MG63 (cell line): ENCODE results near the gene NEO1. TPM values are rescaled to one million over a fixed set of nuclear protein-coding genes. Genes with fewer than 3 reads are reported as not detected.
A peak's percentile ranks its signal among the peaks of the same experiment; 100 is the strongest.

Source experiments
- DNase-seq: peaks from one replicate; pipeline ENCODE4 v3.0.0-alpha.2; 2020
- H3K27me3 ChIP-seq: fragments of 250-450 bp; sonication (Bioruptor Pico); 2 replicates; pipeline ENCODE4 v1.5.1; 2020; ENCODE audit warnings: mild to moderate bottlenecking, moderate library complexity
- H3K36me3 ChIP-seq: fragments of 250-450 bp; sonication (Bioruptor Pico); 2 replicates; pipeline ENCODE4 v1.5.1; 2020; ENCODE audit warnings: mild to moderate bottlenecking, moderate library complexity
- H3K4me3 ChIP-seq: fragments of 250-450 bp; sonication (Bioruptor Pico); 2 replicates; pipeline ENCODE4 v1.5.1; 2020; ENCODE audit warnings: mild to moderate bottlenecking, moderate library complexity
- H3K9me3 ChIP-seq: fragments of 250-450 bp; sonication (Bioruptor Pico); 2 replicates; pipeline ENCODE4 v1.5.1; 2020; ENCODE audit warnings: mild to moderate bottlenecking, moderate library complexity
- total RNA-seq: library from RNA; depleted of rRNA; stranded (reverse); fragments of >200 nt; shearing (Covaris generic); gene quantifications from 2 replicates; pipeline ENCODE4 v1.2.3, GENCODE V29; 2014; ENCODE audit warnings: low replicate concordance

The NEO1 gene
- total RNA-seq, 1 experiment from 2014 or later = 2.2 TPM

- no peak for DNase-seq
- H3K27me3 ChIP-seq = peaks cover 7% of the 10 kb centered on the region; the same call in 1 of the 2 replicates
- no peak overlapping the region for H3K4me3 ChIP-seq
- H3K36me3 ChIP-seq = no peaks in the 10 kb centered on the region
- H3K9me3 ChIP-seq = no peaks in the 10 kb centered on the region
These were observed 52.8 kb downstream of the NEO1 start for GRCh38 chr15:73105064-73105463.

- Histone ChIP-seq H3K4me3 (no peak overlapping the region), H3K27me3 (peaks cover 9% of the 10 kb centered on the region; the same call in 1 of the 2 replicates), H3K36me3 (no peaks in the 10 kb centered on the region), H3K9me3 (no peaks in the 10 kb centered on the region)
- no peak for DNase-seq
These were observed 56.4 kb downstream of the NEO1 start for GRCh38 chr15:73108676-73109075.

- DNase-seq = no peak
- H3K4me3 ChIP-seq = no peak overlapping the region
These were observed 57.5 kb downstream of the NEO1 start for GRCh38 chr15:73109765-73110164.

GRCh38 chr15:73110201-73110600 lies 57.9 kb downstream of the NEO1 start:
- Histone ChIP-seq H3K9me3 (no peaks in the 10 kb centered on the region), H3K4me3 (no peak overlapping the region), H3K36me3 (no peaks in the 10 kb centered on the region), H3K27me3 (peaks cover 14% of the 10 kb centered on the region; the same call in 1 of the 2 replicates)
- no peak for DNase-seq

More at GRCh38 chr15:73109765-73110164, 57.5 kb downstream of the NEO1 start:
- H3K9me3 ChIP-seq = no peaks in the 10 kb centered on the region
- H3K27me3 ChIP-seq = peaks cover 14% of the 10 kb centered on the region; the same call in 1 of the 2 replicates
- no peaks in the 10 kb centered on the region for H3K36me3 ChIP-seq

- no peak for DNase-seq
- no peak overlapping the region for H3K4me3 ChIP-seq
These were observed 61.8 kb downstream of the NEO1 start for GRCh38 chr15:73114064-73114463.

GRCh38 chr15:73116164-73116563 lies 63.9 kb downstream of the NEO1 start:
- no peaks in the 10 kb centered on the region for H3K9me3 ChIP-seq
- H3K27me3 ChIP-seq = peaks cover 6% of the 10 kb centered on the region
- no peaks in the 10 kb centered on the region for H3K36me3 ChIP-seq
- DNase-seq = no peak
- no peak overlapping the region for H3K4me3 ChIP-seq

More at GRCh38 chr15:73114064-73114463, 61.8 kb downstream of the NEO1 start:
- peaks cover 11% of the 10 kb centered on the region for H3K27me3 ChIP-seq
- no peaks in the 10 kb centered on the region for H3K9me3 ChIP-seq
- no peaks in the 10 kb centered on the region for H3K36me3 ChIP-seq

- no peak overlapping the region for H3K4me3 ChIP-seq
- DNase-seq = no peak
- H3K27me3 ChIP-seq = peaks cover 6% of the 10 kb centered on the region
- no peaks in the 10 kb centered on the region for H3K36me3 ChIP-seq
- no peaks in the 10 kb centered on the region for H3K9me3 ChIP-seq
These were observed 65.8 kb downstream of the NEO1 start for GRCh38 chr15:73118055-73118454.

- Histone ChIP-seq H3K36me3 (no peaks in the 10 kb centered on the region), H3K27me3 (no peaks in the 10 kb centered on the region; the same call in none of the 2 replicates)
These were observed 67.2 kb downstream of the NEO1 start for GRCh38 chr15:73119478-73119877.

GRCh38 chr15:73120269-73120668 lies 68.0 kb downstream of the NEO1 start:
- Histone ChIP-seq H3K27me3 (no peaks in the 10 kb centered on the region; the same call in 1 of the 2 replicates), H3K9me3 (no peaks in the 10 kb centered on the region), H3K36me3 (no peaks in the 10 kb centered on the region), H3K4me3 (no peak overlapping the region)
- no peak for DNase-seq

More at GRCh38 chr15:73119478-73119877, 67.2 kb downstream of the NEO1 start:
- DNase-seq = no peak
- Histone ChIP-seq H3K4me3 (no peak overlapping the region), H3K9me3 (no peaks in the 10 kb centered on the region)

GRCh38 chr15:73125219-73125618 lies 73.0 kb downstream of the NEO1 start:
- Histone ChIP-seq H3K9me3 (no peaks in the 10 kb centered on the region), H3K36me3 (no peaks in the 10 kb centered on the region), H3K4me3 (no peak overlapping the region), H3K27me3 (no peaks in the 10 kb centered on the region)
- no peak for DNase-seq

GRCh38 chr15:73127302-73127936 lies 75.2 kb downstream of the NEO1 start:
- no peaks in the 10 kb centered on the region for H3K9me3 ChIP-seq
- no peak overlapping the region for H3K4me3 ChIP-seq
- no peaks in the 10 kb centered on the region for H3K36me3 ChIP-seq
- DNase-seq = peak; percentile 9
- H3K27me3 ChIP-seq = no peaks in the 10 kb centered on the region

GRCh38 chr15:73130830-73131229 lies 78.6 kb downstream of the NEO1 start:
- no peak for DNase-seq
- H3K9me3 ChIP-seq = no peaks in the 10 kb centered on the region
- no peaks in the 10 kb centered on the region; the same call in 1 of the 2 replicates for H3K27me3 ChIP-seq
- H3K36me3 ChIP-seq = no peaks in the 10 kb centered on the region
- H3K4me3 ChIP-seq = no peak overlapping the region

GRCh38 chr15:73134196-73134595 lies 81.9 kb downstream of the NEO1 start:
- no peak for DNase-seq
- no peaks in the 10 kb centered on the region for H3K9me3 ChIP-seq
- H3K4me3 ChIP-seq = no peak overlapping the region
- no peaks in the 10 kb centered on the region; the same call in 1 of the 2 replicates for H3K27me3 ChIP-seq
- no peaks in the 10 kb centered on the region for H3K36me3 ChIP-seq

GRCh38 chr15:73139041-73139743 lies 86.9 kb downstream of the NEO1 start:
- DNase-seq = no peak
- no peaks in the 10 kb centered on the region for H3K27me3 ChIP-seq
- no peaks in the 10 kb centered on the region for H3K36me3 ChIP-seq
- H3K9me3 ChIP-seq = no peaks in the 10 kb centered on the region
- no peak overlapping the region for H3K4me3 ChIP-seq

GRCh38 chr15:73139744-73140553 lies 87.7 kb downstream of the NEO1 start:
- DNase-seq = no peak
- H3K36me3 ChIP-seq = no peaks in the 10 kb centered on the region

GRCh38 chr15:73141216-73141900 lies 89.1 kb downstream of the NEO1 start:
- Histone ChIP-seq H3K36me3 (no peaks in the 10 kb centered on the region), H3K27me3 (no peaks in the 10 kb centered on the region), H3K4me3 (no peak overlapping the region), H3K9me3 (no peaks in the 10 kb centered on the region)
- DNase-seq = no peak

More at GRCh38 chr15:73139744-73140553, 87.7 kb downstream of the NEO1 start:
- Histone ChIP-seq H3K9me3 (no peaks in the 10 kb centered on the region), H3K4me3 (no peak overlapping the region), H3K27me3 (no peaks in the 10 kb centered on the region)
